Activated B cell treated with CpG ODN at 0.5 μM for 24 hours (primary cell): Measurements from ENCODE around the gene SERPINA3. TPM values are rescaled to one million over a fixed set of nuclear protein-coding genes. Genes with fewer than 3 reads are reported as not detected.

Experiments
- ATAC-seq: fragments of 200-7000 bp; cut with Tn5 transposase; one replicate; pipeline ENCODE4 v1.10.0; 2021; ENCODE audit warnings: low read depth, mild to moderate bottlenecking, moderate library complexity
- CTCF ChIA-PET: fragments of 350-600 bp; sonication (Branson Sonifier 250); formaldehyde crosslinking; loops from one replicate; lab custom pipeline; 2021; ENCODE audit warnings: antibody characterized with exemption; lab: Charles Lee
- POLR2A ChIA-PET: fragments of 350-600 bp; sonication (Branson Sonifier 250); formaldehyde crosslinking; loops from one replicate; lab custom pipeline; 2021; ENCODE audit warnings: antibody characterized with exemption; lab: Charles Lee
- DNase-seq: peaks from one replicate; pipeline ENCODE4 v3.0.0; 2022
- H3K27ac Mint-ChIP-seq: one replicate; pipeline ENCODE4 v1.8.0; 2020; ENCODE audit warnings: mixed read lengths
- H3K27me3 Mint-ChIP-seq: one replicate; pipeline ENCODE4 v1.8.0; 2021; ENCODE audit warnings: mixed read lengths
- H3K36me3 Mint-ChIP-seq: one replicate; pipeline ENCODE4 v1.8.0; 2021; ENCODE audit warnings: low read depth, mixed read lengths
- H3K4me1 Mint-ChIP-seq: one replicate; pipeline ENCODE4 v1.8.0; 2021; ENCODE audit warnings: mixed read lengths
- H3K4me3 Mint-ChIP-seq: one replicate; pipeline ENCODE4 v1.8.0; 2020; ENCODE audit warnings: mild to moderate bottlenecking, mixed read lengths
- H3K9me3 Mint-ChIP-seq: one replicate; pipeline ENCODE4 v1.8.0; 2020; ENCODE audit warnings: mixed read lengths
- intact Hi-C: fragments of 100-400 bp; cut with micrococcal nuclease; formaldehyde crosslinking; loops from one replicate; pipeline ENCODE4 v1.15.1; 2024
- total RNA-seq: library from RNA; stranded (reverse); gene quantifications from 2 replicates; pipeline ENCODE4 v1.2.3, GENCODE V29; 2022
- TF ChIP-seq, protein P1 (sequence below): fragments of 200-600 bp; IDR thresholded peaks from one replicate; pipeline ENCODE4 v1.8.0; 2022; ENCODE audit warnings: antibody characterized with exemption, mild to moderate bottlenecking

The SERPINA3 gene
- total RNA-seq, 1 donor from 2014 or later: not detected

DNA sequence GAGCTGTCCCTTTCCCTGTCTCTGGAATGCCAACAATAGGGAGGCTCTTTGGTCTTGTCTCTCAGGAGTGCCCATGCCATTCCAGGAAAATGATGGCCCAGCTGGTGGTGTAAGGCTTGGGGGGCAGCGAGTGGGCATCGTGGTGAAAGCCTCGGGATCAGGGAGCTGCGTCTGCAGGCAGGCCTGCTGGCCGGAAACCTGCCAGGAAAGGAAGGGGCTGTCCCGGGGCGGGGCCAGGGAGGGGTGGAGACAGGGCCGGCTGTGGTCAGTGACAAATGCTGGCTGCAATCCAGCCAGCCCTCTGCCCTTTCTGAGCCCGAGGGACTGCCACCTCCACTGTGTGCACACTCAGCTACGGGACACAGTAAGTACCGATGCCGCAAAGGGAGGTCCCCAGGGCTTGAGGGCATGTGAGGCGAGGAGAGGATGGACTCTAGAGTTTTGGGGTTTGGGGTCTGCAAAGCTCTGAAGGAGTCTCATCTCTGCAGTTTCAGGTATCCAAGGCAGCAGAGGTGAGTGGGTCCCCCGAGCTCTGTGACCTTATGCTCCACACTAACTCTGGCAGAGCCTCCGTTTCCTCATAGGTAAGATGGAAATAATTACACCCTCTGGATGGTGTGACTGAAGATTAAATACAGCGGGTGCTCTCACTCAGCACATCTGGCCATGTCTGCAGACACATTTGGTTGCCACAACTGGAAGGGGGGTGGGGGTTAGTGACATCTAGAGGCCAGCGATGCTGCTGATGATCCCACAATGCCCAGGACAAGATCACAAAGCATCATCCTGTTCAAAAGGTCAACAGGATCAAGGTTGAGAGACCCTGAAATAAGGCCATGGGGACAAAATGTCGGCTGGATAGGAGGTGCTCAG, 30.8 kb upstream of the SERPINA3 start, which contains the start of gene SERPINA5:
TSS of gene SERPINA5 (plus strand) at position 300 of the 873 bp plus-strand sequence. CDS start 5,937 bp downstream, outside the sequence.
- no peak for DNase-seq
- ChIA-PET POLR2A (no interaction called here), CTCF (no interaction called here)
- Mint-ChIP-seq H3K4me3 (no peak within 1 kb of the TSS), H3K4me1 (no peaks in the 10 kb centered on the region), H3K9me3 (no peaks in the 10 kb centered on the region), H3K27me3 (peaks cover 3% of the 10 kb centered on the region), H3K36me3 (no peaks in the 10 kb centered on the region), H3K27ac (no peak within 1 kb of the TSS)
- ATAC-seq: no peak
- intact Hi-C loops: no loop called here
- TF ChIP-seq, protein P1, sequence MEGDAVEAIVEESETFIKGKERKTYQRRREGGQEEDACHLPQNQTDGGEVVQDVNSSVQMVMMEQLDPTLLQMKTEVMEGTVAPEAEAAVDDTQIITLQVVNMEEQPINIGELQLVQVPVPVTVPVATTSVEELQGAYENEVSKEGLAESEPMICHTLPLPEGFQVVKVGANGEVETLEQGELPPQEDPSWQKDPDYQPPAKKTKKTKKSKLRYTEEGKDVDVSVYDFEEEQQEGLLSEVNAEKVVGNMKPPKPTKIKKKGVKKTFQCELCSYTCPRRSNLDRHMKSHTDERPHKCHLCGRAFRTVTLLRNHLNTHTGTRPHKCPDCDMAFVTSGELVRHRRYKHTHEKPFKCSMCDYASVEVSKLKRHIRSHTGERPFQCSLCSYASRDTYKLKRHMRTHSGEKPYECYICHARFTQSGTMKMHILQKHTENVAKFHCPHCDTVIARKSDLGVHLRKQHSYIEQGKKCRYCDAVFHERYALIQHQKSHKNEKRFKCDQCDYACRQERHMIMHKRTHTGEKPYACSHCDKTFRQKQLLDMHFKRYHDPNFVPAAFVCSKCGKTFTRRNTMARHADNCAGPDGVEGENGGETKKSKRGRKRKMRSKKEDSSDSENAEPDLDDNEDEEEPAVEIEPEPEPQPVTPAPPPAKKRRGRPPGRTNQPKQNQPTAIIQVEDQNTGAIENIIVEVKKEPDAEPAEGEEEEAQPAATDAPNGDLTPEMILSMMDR: no peak

DNA sequence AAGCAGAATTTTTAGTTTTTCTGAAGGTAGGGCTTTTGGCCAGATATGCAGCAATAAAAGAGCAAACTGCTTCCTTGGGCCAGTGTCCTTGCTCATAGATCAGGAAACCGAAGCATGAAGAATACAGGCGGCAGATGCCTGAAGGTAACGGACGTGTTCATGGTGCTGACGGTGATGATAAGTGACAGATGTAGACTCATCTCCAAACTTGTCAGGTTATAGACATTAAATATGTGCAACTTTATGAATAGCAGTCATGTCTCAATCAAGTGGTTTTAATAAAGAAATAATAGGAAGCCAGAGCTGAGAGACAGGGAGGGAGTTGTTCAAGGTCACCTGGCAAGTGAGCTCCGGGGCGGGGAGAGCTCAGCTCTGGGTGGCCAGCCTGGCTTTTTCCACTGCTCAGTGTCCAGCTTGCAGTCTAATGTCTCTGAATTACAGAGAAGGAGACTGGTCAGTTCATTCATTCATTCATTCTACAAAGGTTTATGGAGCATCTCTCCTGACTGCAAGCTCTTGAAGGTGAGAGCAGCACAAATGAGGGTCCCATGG, 29.9 kb upstream of the SERPINA3 start:
- no peaks in the 10 kb centered on the region for H3K9me3 Mint-ChIP-seq
- H3K27ac Mint-ChIP-seq: no peak overlapping the region
- H3K27me3 Mint-ChIP-seq: peaks cover 3% of the 10 kb centered on the region

GRCh38 chr14:94582851-94583250, 29.3 kb upstream of the SERPINA3 start:
- intact Hi-C loops: no loop called here
- peaks cover 3% of the 10 kb centered on the region for H3K27me3 Mint-ChIP-seq
- ChIA-PET POLR2A (interaction anchor here (0.6 kb wide), 1 partner anchor 16 kb away, joined by 6 read pairs; no protein-coding TSS in a partner anchor), CTCF (no interaction called here)
- no peak overlapping the region for H3K4me3 Mint-ChIP-seq
- H3K36me3 Mint-ChIP-seq: no peaks in the 10 kb centered on the region
- TF ChIP-seq, protein P1: no peak
- no peak overlapping the region for H3K27ac Mint-ChIP-seq
- H3K4me1 Mint-ChIP-seq: no peaks in the 10 kb centered on the region
- ATAC-seq (no peak), DNase-seq (no peak)
- H3K9me3 Mint-ChIP-seq: no peaks in the 10 kb centered on the region

More for the DNA sequence above, 29.9 kb upstream of the SERPINA3 start:
- ATAC-seq (no peak), DNase-seq (no peak)
- Mint-ChIP-seq H3K4me1 (no peaks in the 10 kb centered on the region), H3K36me3 (no peaks in the 10 kb centered on the region), H3K4me3 (no peak overlapping the region)
- TF ChIP-seq, protein P1: no peak
- POLR2A ChIA-PET: no interaction called here
- CTCF ChIA-PET: no interaction called here
- intact Hi-C loops: no loop called here

- no peaks in the 10 kb centered on the region for H3K9me3 Mint-ChIP-seq
- intact Hi-C loops: no loop called here
- TF ChIP-seq, protein P1: no peak
- H3K4me3 Mint-ChIP-seq: no peak overlapping the region
- DNase-seq: no peak
- H3K4me1 Mint-ChIP-seq: no peaks in the 10 kb centered on the region
- H3K27me3 Mint-ChIP-seq: peaks cover 3% of the 10 kb centered on the region
- no peaks in the 10 kb centered on the region for H3K36me3 Mint-ChIP-seq
- H3K27ac Mint-ChIP-seq: no peak overlapping the region
- ChIA-PET POLR2A (no interaction called here), CTCF (no interaction called here)
- ATAC-seq: no peak
These were observed 28.6 kb upstream of the SERPINA3 start for GRCh38 chr14:94583557-94583956.

DNA sequence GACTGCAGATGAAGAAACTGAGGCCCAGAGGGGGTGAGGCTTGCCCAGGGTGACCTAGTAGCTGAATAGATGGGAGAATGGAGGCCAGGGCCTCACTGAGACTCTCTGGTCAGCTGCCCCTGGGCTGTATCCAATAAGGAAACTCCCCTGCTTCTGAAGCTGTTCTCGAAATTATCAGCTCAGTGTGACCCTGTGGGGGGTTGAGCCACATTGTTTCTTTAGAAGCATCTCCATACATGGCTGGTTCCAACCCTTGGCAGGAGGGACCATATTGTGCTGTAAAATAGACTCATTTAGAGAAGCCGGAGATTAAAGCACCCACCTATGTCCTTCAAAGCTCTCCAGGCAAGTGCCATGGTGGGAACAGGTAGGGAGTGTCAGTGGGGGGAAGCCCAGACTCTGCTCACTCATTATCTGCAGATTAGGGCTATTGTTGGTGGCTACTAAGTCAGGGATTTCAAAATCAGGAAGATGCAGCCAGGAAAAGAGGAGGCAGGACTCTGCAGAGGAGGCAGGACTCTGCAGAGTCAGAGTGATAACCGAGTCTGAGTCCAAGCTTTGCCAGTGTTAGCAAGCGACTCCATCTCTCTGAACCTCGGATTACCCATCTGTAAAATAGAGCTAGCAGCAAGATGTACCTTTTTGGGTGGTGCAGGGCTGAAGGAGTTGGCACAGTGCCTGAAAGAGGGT, 27.5 kb upstream of the SERPINA3 start:
- TF ChIP-seq, protein P1: no peak
- no peaks in the 10 kb centered on the region for H3K9me3 Mint-ChIP-seq
- no peaks in the 10 kb centered on the region for H3K27me3 Mint-ChIP-seq
- intact Hi-C loops: no loop called here
- CTCF ChIA-PET: no interaction called here
- no peak overlapping the region for H3K27ac Mint-ChIP-seq
- DNase-seq (no peak), ATAC-seq (no peak)
- POLR2A ChIA-PET: no interaction called here
- no peaks in the 10 kb centered on the region for H3K4me1 Mint-ChIP-seq
- H3K36me3 Mint-ChIP-seq: no peaks in the 10 kb centered on the region
- H3K4me3 Mint-ChIP-seq: no peak overlapping the region
